Uterus (tissue), 4 donors: ENCODE measurements around the gene ARHGEF19. TPM values are rescaled to one million over a fixed set of nuclear protein-coding genes. Genes with fewer than 3 reads are reported as not detected.

Source experiments
- DNase-seq, 2 donors: peaks; one replicate each; pipeline ENCODE4 v3.0.0-alpha.2; 2019 to 2020
- H3K27ac ChIP-seq, 2 donors: fragments of 200-600 bp; sonication (generic); 1 replicate in 1 of 2; 2 replicates in 1 of 2; pipeline ENCODE4 v1.5.1; 2016 to 2018
- H3K27me3 ChIP-seq, 2 donors: fragments of 200-600 bp; sonication (generic); one replicate each; pipeline ENCODE4 v1.5.1; 2018 to 2019; ENCODE audit warnings: control low read depth in 1 of 2
- H3K36me3 ChIP-seq, 2 donors: fragments of 200-600 bp; sonication (generic); one replicate each; pipeline ENCODE4 v1.5.1; 2019; ENCODE audit warnings: control low read depth in 1 of 2
- H3K4me1 ChIP-seq, 2 donors: fragments of 200-600 bp; sonication (generic); one replicate each; pipeline ENCODE4 v1.5.1; 2018 to 2019; ENCODE audit warnings: control low read depth in 1 of 2
- H3K4me3 ChIP-seq, 2 donors: fragments of 200-600 bp; sonication (generic); 1 replicate in 1 of 2; 2 replicates in 1 of 2; pipeline ENCODE4 v1.5.1; 2018 to 2019; ENCODE audit warnings: mild to moderate bottlenecking in 1 of 2
- H3K9me3 ChIP-seq, 2 donors: fragments of 200-600 bp; sonication (generic); one replicate each; pipeline ENCODE4 v1.5.1; 2019; ENCODE audit warnings: control low read depth in 1 of 2
- POLR2A ChIP-seq, 2 donors: fragments of 450-650 bp; IDR thresholded peaks; one replicate each; pipeline ENCODE4 v1.6.1; 2016; ENCODE audit warnings: antibody characterized with exemption in 2 of 2, mild to moderate bottlenecking in 1 of 2, moderate library complexity in 1 of 2
- intact Hi-C: fragments of 100-400 bp; cut with DNase I; formaldehyde crosslinking; loops from one replicate; pipeline ENCODE4 v1.15.1; 2023; ENCODE audit warnings: low total_unique reads
- total RNA-seq, 4 donors: library from RNA; depleted of rRNA in 3 of 4; stranded (reverse); fragments of >200 nt in 3 of 4; gene quantifications; one replicate each; pipeline versions ENCODE4 v1.1.0 to v1.2.4, GENCODE V29; 2014 to 2023
- TF ChIP-seq, protein P1 (sequence below), 4 experiments: fragments of 200-600 bp in 2 of 4; fragments of 450-650 bp in 2 of 4; sonication (generic) in 2 of 4; IDR thresholded peaks; one replicate each; pipeline ENCODE4 v1.5.1; 2016 to 2019; ENCODE audit warnings: antibody characterized with exemption in 4 of 4, mild to moderate bottlenecking in 2 of 4, moderate library complexity in 1 of 4
- donor health status: DM: yes; HTN: yes; CAD: no.

The ARHGEF19 gene
- total RNA-seq, 4 donors from 2014 or later: 3.6 to 26.8 (median 12.2) TPM

DNA sequence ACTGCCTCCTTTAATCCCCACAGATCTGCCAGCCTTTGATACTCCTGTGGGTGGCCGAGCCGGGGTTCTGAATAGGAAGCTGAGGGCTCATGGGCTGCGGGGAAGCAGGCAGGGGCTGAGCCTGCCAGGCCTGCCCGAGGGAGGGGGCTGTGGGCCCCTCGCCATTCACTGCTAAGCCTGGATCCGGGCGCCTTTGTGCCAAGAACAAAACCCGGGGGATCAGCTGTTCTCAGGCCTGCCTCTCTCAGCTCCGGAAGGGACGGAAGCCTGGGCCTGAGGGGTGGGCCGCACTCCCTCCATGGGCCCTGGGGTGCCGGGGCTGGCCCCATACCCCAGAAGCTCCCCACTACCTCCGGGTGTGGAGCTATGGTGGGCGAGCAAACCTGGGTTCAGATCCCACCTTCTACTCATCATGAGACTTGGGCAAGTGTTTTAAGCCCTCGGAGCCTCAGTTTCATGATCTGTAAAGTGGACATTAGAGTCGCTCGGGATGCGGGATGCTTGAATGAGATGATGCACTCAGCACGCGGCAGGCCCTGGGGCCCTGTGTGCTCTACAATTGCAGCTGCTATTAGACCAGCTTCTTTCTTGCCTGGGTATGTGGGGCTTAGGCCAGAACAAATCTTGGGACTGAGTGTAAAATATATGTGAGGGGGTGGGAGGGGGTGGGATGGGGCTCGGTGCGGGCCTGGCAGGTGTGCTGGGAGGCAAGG lies 37.4 kb downstream of the ARHGEF19 start:
- Histone ChIP-seq H3K36me3 (no peaks in the 10 kb centered on the region), H3K4me1 (peaks cover 25 to 39% of the 10 kb centered on the region in 2 donors), H3K4me3 (no peak overlapping the region), H3K9me3 (no peaks in the 10 kb centered on the region), H3K27ac (peak overlapping the region; percentile 88 to 98), H3K27me3 (no peaks in the 10 kb centered on the region)
- intact Hi-C loops: no loop called here
- DNase-seq: no peak
- TF ChIP-seq, protein P1, sequence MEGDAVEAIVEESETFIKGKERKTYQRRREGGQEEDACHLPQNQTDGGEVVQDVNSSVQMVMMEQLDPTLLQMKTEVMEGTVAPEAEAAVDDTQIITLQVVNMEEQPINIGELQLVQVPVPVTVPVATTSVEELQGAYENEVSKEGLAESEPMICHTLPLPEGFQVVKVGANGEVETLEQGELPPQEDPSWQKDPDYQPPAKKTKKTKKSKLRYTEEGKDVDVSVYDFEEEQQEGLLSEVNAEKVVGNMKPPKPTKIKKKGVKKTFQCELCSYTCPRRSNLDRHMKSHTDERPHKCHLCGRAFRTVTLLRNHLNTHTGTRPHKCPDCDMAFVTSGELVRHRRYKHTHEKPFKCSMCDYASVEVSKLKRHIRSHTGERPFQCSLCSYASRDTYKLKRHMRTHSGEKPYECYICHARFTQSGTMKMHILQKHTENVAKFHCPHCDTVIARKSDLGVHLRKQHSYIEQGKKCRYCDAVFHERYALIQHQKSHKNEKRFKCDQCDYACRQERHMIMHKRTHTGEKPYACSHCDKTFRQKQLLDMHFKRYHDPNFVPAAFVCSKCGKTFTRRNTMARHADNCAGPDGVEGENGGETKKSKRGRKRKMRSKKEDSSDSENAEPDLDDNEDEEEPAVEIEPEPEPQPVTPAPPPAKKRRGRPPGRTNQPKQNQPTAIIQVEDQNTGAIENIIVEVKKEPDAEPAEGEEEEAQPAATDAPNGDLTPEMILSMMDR (IDR thresholded peaks at IDR 0.05): no peak
- TF ChIP-seq POLR2A (IDR thresholded peaks at IDR 0.05): no peak

DNA sequence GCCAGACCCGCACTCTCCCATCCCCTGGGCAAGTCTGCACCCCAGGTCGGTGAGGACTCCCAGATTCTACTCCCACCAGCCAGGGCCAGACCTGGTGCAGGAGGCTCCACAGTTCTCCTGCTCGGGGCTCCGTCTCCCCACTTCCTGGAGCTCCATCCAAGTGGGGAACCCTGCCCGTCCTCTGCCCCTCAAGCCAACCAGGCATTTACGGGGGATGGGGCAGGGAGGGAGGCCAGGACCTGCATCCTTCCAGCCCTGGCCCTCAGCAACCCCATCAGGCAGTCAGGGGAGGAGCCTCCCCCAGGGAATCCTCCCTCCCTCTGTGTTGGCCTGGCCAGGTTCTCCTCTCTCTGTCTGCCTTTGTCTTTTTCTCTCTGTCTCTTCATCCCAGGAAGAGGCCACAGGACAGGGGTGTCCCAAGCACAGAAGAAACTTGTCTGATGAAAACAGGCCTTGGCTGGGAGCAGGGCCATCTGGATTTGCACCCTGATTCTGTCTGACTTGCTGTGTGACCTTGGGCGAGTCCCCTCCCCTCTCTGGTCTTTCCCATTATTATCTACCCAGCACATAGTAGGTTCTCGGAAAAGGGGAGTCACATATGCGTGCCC lies 38.1 kb downstream of the ARHGEF19 start:
- no peaks in the 10 kb centered on the region for H3K9me3 ChIP-seq
- H3K27me3 ChIP-seq: no peaks in the 10 kb centered on the region
- H3K4me1 ChIP-seq: peaks cover 25 to 39% of the 10 kb centered on the region in 2 donors
- intact Hi-C loops: no loop called here
- H3K27ac ChIP-seq: peak overlapping the region; percentile 88 to 98
- no peaks in the 10 kb centered on the region for H3K36me3 ChIP-seq
- DNase-seq: no peak
- H3K4me3 ChIP-seq: no peak overlapping the region
- TF ChIP-seq POLR2A (IDR thresholded peaks at IDR 0.05): no peak

DNA sequence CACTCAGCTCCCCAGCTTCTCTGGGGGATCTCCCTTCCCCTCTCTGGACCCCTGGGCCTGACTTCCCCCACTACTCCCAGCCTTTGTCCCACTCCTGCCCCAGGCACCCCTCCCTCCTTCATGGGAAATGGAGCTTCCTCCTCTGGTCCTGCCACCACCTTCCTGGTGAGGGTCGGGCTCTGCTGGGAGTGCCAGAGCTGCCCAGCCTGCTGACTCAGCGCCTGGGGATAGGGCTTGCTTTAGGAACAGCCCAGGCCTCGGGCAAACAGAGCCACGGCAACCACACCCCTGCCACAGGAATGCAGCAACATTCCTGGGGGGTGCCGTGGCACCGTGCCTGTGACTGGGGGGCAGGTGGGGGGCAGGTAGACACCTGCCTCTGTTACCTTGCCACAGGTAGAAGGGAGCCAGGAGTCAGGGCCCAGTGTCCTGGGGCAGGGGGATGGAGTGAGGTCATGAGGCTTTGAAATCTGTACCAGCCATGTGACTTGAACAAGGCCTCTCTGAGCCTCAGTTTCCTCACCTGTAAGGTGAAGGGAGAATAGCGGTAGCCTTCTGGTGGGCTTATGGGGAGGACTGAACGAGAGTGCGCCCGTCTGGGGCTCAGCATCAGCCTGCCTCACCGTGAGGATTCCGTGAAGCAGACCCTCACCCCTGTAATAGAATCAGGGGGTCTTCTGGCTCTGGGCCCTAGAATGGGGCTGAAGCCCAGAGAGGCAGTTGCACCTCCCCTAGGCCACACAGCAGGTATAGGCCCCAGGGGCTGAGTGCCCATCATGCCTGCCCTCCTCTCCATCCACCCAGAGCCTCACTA lies 38.8 kb downstream of the ARHGEF19 start:
- intact Hi-C loops: no loop called here
- TF ChIP-seq, protein P1 (IDR thresholded peaks at IDR 0.05): no peak
- TF ChIP-seq POLR2A (IDR thresholded peaks at IDR 0.05): no peak
- peak overlapping the region; percentile 88 to 98 for H3K27ac ChIP-seq
- peaks cover 25 to 39% of the 10 kb centered on the region in 2 donors for H3K4me1 ChIP-seq
- no peaks in the 10 kb centered on the region for H3K9me3 ChIP-seq
- H3K4me3 ChIP-seq: no peak overlapping the region
- no peak for DNase-seq
- no peaks in the 10 kb centered on the region for H3K36me3 ChIP-seq
- no peaks in the 10 kb centered on the region for H3K27me3 ChIP-seq

DNA sequence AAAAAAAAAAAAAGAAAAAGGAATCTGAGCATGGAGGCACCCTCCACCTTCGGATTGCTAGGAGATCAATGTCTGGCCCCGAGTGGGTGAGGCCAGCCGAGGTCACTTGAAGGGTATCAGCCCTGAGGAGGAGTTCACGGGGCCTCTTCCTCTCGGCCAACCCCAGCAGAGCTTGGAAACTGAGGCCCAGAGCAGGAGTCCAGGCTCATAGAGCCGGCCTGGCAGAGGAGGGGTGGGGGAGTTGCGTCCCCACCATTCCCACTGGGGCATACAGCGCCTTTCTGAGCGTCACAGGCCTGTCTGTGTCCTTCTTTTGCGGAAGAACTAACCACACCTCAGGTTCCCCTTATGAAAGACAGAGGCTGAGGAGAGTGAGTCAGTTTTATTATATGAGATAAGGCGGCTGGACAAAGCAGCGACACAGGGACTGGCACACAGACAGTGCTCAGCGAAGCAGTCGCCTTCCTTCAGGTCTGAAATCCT lies 39.4 kb downstream of the ARHGEF19 start:
- Histone ChIP-seq H3K9me3 (no peaks in the 10 kb centered on the region), H3K27ac (peak overlapping the region; percentile 62 to 88), H3K27me3 (no peaks in the 10 kb centered on the region), H3K4me1 (peaks cover 25 to 39% of the 10 kb centered on the region in 2 donors), H3K36me3 (no peaks in the 10 kb centered on the region), H3K4me3 (no peak overlapping the region)
- DNase-seq: no peak
- TF ChIP-seq POLR2A (IDR thresholded peaks at IDR 0.05): no peak
- TF ChIP-seq, protein P1 (IDR thresholded peaks at IDR 0.05): no peak
- intact Hi-C loops: no loop called here

DNA sequence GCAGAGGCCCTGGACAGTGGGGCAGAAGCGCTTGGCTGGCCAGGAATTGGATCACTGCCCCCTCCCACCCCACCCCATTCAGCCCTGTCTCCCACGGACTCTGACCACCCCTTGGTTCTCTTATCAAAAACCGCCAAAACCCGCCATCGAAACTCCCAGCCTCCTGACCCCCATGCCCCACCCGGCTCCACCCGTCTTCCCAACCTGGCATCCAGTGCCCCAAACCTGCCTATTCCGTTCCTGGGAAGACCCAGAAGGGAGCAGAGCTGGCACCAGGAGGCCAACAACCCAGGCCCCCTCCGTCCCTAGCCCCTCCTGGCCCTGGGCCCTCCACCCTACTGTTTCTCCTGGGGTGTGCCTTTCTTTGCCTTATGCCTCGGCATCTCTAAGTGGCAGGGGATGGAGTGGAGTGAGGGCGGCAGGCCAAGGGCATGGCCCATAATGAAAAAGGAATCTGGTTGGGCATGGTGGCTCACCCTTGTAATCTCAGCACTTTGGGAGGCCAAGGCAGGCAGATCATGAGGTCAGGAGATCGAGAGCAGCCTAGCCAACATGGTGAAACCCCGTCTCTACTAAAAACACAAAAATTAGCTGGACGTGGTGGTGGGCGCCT lies 40.1 kb downstream of the ARHGEF19 start:
- H3K4me1 ChIP-seq: peaks cover 25 to 43% of the 10 kb centered on the region in 2 donors
- H3K4me3 ChIP-seq: no peak overlapping the region
- no peaks in the 10 kb centered on the region for H3K36me3 ChIP-seq
- H3K27me3 ChIP-seq: no peaks in the 10 kb centered on the region
- H3K9me3 ChIP-seq: no peaks in the 10 kb centered on the region
- TF ChIP-seq, protein P1 (IDR thresholded peaks at IDR 0.05): no peak
- no peak for TF ChIP-seq POLR2A (IDR thresholded peaks at IDR 0.05)
- no peak overlapping the region for H3K27ac ChIP-seq
- no peak for DNase-seq
- intact Hi-C loops: no loop called here
